Measurements from ENCODE around the gene ECI2.
A peak's percentile ranks its signal among the peaks of the same experiment; 100 is the strongest.

ECI2 gene

GRCh38 chr6:4134841-4135664 is at the start of gene ECI2:
Gene ECI2 (minus strand): TSS chr6:4135575. CDS start chr6:4135560, 15 bp downstream.
- peak; percentile 86 to 90 for DNase-seq
- TF ChIP-seq GATA1 (IDR thresholded peaks at IDR 0.05; ENCODE audit: low read depth, low read length) (no peak), POLR2A (IDR thresholded peaks at IDR 0.05; ENCODE audit: low read length) (peak; percentile 63)

- peak; percentile 21 to 41 for DNase-seq
- TF ChIP-seq GATA1 (IDR thresholded peaks at IDR 0.05; ENCODE audit: low read depth, low read length) (no peak), POLR2A (IDR thresholded peaks at IDR 0.05; ENCODE audit: low read length) (no peak)
These were observed 45.4 kb upstream of the ECI2 start for GRCh38 chr6:4180652-4181255.

DNA sequence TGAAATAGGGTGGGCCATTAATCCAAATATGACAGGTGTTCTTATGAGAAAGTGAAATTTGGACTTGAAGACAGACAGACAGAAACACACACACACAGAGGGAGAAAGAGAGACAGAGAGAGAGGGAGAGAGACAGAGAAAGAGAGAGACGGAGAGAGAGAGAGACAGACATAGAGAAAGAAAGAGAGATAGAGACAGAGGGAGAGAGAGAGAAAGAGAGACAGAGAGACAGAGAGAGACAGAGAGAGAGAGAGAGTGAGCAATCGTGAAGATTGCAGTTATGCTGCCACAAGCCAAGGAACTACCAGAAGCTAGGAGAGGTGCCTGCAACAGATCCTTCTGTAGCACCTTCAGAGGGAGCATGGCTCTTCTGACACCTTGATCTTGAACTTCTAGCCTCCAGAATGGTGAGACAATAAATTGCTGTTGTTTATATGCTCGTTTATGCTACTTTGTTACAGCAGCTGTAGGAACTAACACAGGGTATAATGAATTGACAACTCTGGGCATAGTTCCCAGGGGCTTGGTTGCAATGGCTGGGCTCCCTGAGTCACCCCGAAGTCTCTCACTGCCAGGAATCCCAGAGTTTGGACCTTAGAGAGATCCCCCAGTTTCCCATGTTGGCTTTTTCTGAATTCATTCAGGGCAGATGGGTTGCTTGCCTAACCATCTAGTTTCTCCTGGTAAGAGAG is 44.7 kb upstream of the ECI2 start:
- DNase-seq, result no peak
- TF ChIP-seq GATA1 (IDR thresholded peaks at IDR 0.05; ENCODE audit: low read depth, low read length) (no peak), POLR2A (IDR thresholded peaks at IDR 0.05; ENCODE audit: low read length) (no peak)

DNA sequence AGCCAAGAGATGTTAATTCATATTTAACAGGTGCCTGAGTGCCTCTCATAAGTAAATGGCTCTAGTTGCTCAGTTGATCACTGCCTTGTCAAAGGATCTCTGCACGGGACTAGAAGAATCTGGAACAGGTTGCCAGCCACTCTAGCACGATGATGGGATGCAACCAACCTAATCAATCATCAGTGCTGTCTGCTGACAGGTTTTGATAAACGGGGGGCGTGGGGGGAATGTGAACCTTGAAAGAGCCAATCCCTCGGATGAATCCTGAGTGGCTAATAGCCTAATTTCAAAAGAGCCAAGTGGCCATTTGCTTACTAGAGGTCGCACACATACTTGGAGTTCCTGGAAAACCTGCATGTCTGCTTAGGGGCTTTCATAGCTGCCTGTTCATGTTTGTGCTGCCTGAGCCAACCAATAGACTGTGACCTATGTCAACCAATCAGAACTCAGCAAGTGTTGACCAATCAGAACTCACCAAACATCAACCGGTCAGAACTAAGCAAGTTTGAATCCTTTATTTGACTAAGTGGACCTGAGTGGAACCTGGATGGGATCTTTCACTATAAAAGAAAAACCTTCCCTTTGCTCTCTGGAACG is 43.5 kb upstream of the ECI2 start:
- TF ChIP-seq POLR2A (IDR thresholded peaks at IDR 0.05; ENCODE audit: low read length) (no peak), GATA1 (IDR thresholded peaks at IDR 0.05; ENCODE audit: low read depth, low read length) (no peak)
- DNase-seq, result peak; percentile 19 to 31

- peak; percentile 45 for TF ChIP-seq GATA1 (IDR thresholded peaks at IDR 0.05; ENCODE audit: low read depth, low read length)
- peak; percentile 44 for TF ChIP-seq POLR2A (IDR thresholded peaks at IDR 0.05; ENCODE audit: low read length)
- peak; percentile 88 to 97 for DNase-seq
These were observed 41.5 kb upstream of the ECI2 start for GRCh38 chr6:4176907-4177306.

DNA sequence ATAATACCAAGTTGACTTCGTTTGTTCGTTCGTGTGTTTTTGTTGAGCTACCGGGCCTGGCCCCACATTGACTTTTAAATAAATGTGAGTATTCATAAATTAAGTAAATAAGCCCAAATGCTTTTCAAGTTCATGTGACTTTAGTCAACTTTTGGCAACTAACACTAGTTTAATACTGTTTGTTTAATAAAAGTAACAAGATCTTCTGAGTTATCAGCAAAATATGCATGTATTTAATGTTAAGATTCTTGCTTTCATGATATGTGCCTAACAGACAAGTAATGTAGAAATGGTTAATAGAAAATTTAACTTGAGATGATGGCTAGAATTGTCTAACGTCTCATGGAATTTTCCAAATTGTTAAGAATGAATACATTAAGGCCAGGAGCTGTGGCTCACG is 38.7 kb upstream of the ECI2 start:
- no peak for TF ChIP-seq POLR2A (IDR thresholded peaks at IDR 0.05; ENCODE audit: low read length)
- TF ChIP-seq GATA1 (IDR thresholded peaks at IDR 0.05; ENCODE audit: low read depth, low read length), result no peak
- DNase-seq, result no peak

- DNase-seq, result peak; percentile 16 to 57
- TF ChIP-seq GATA1 (IDR thresholded peaks at IDR 0.05; ENCODE audit: low read depth, low read length), result no peak
- no peak for TF ChIP-seq POLR2A (IDR thresholded peaks at IDR 0.05; ENCODE audit: low read length)
These were observed 37.0 kb upstream of the ECI2 start for GRCh38 chr6:4172368-4172767.

- TF ChIP-seq POLR2A (IDR thresholded peaks at IDR 0.05; ENCODE audit: low read length) (no peak), GATA1 (IDR thresholded peaks at IDR 0.05; ENCODE audit: low read depth, low read length) (no peak)
- DNase-seq, result no peak
These were observed 34.9 kb upstream of the ECI2 start for GRCh38 chr6:4170297-4170696.

DNA sequence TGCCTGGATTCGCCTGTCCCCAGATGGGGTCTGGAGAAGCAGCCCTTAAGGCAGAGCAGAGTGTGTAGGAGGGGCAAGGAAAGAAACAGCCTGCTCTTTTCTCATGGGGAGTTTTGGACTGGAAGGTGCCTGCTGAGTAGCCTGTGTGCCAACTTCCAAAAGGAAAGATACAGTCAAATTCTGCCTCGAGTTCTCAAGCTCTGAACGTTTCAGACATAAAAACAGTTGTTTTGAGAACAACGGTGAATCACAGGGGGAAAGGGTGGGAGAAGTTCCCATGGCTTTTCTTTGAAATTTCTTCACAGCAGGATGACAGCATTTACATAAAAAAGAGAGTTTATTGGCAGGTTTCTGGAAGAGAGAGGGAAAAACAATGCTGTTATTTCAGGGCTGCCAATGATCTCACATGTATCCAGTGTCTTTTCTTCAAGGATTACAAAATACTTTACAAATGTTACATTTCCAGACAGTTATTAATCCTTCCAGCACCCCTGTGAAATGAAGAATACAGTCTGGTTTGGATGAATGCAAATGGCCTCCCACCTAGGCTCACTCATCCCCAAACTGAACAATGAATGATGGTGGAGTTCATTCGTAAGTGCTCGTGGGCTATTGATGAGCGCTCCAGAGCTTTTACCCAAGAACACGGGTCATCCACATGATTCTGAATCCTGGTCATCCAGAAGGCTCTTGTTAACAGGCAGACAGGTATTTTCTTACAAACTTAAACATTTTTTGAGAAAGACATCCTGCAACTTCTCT is 33.8 kb upstream of the ECI2 start:
- DNase-seq, result no peak
- TF ChIP-seq POLR2A (IDR thresholded peaks at IDR 0.05; ENCODE audit: low read length) (no peak), GATA1 (IDR thresholded peaks at IDR 0.05; ENCODE audit: low read depth, low read length) (no peak)

GRCh38 chr6:4167833-4168232 is 32.5 kb upstream of the ECI2 start:
- no peak for DNase-seq
- TF ChIP-seq POLR2A (IDR thresholded peaks at IDR 0.05; ENCODE audit: low read length) (no peak), GATA1 (IDR thresholded peaks at IDR 0.05; ENCODE audit: low read depth, low read length) (no peak)

DNA sequence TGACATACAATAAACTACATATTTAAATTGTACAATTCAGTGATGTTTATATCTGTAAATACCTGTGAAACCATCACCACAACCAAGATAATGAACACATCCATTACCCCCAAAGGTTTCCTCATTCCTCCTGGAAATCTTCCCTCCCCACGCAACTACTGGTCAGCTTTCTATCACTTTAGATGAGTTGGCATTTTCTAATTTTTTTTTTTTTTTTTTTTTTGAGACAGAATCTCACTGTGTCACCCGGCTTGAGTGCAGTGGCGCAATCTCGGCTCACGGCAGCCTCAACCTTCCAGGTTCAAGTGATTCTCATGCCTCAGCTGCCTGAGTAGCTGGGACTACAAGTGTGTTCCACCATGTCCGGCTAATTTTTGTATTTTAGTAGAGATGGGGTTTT is 31.7 kb upstream of the ECI2 start:
- DNase-seq, result peak in 1 of 2 experiments; percentile 14
- TF ChIP-seq GATA1 (IDR thresholded peaks at IDR 0.05; ENCODE audit: low read depth, low read length) (no peak), POLR2A (IDR thresholded peaks at IDR 0.05; ENCODE audit: low read length) (no peak)

DNA sequence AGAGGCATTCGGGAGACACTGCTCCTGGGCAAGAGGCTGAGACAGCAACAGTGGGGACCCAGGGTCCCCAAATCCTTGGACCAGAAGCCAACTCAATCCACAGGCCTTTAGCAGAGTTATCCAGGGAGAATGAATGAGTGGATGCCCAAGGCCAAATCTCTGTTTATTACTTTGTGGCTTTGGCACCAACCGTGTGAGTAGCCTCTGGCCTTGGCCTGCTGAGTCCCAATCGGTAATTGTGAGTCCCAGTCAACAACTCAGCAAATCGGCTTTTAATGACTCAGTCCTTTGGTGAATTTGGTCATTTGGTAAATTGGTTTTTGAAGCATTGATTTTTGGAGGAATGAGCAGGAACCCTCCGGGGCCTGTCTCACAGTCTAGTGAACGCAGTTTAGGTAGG is 29.1 kb upstream of the ECI2 start:
- no peak for TF ChIP-seq POLR2A (IDR thresholded peaks at IDR 0.05; ENCODE audit: low read length)
- no peak for TF ChIP-seq GATA1 (IDR thresholded peaks at IDR 0.05; ENCODE audit: low read depth, low read length)
- DNase-seq, result no peak

GRCh38 chr6:4164117-4164442 is 28.7 kb upstream of the ECI2 start:
- peak; percentile 41 to 66 for DNase-seq
- TF ChIP-seq POLR2A (IDR thresholded peaks at IDR 0.05; ENCODE audit: low read length) (no peak), GATA1 (IDR thresholded peaks at IDR 0.05; ENCODE audit: low read depth, low read length) (no peak)
